Stimulated activated CD8-positive, alpha-beta memory T cell treated with anti-CD3 and anti-CD28 coated beads, Interleukin-15, amount 100 ng/mL, for 1 hour (primary cell): ENCODE data around the gene MAFF.

Experiments used
- DNase-seq: peaks from one replicate; pipeline ENCODE4 v3.0.0-alpha.2; 2020; ENCODE audit warnings: low read depth

The MAFF gene

GRCh38 chr22:38248280-38248679 is 46.5 kb downstream of the MAFF start:
- no peak for DNase-seq

DNA sequence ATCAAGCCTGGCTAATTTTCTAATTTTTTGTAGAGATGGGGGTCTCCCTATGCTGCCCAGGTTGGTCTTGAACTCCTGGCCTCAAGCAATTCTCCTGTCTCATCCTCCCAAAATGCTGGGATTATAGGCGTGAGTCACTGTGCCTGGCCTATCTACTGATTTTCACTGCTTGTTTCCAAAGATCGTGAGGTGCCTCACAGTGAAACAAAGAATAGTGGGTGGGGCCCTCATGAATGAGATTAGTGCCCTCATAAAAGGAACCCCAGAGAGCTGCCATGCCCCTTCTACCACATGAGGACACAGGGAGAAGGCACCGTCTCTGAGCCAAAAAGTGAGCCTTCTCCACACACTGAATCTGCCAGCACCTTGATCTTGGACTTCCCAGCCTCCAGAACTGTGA is 47.5 kb downstream of the MAFF start:
- no peak for DNase-seq

DNA sequence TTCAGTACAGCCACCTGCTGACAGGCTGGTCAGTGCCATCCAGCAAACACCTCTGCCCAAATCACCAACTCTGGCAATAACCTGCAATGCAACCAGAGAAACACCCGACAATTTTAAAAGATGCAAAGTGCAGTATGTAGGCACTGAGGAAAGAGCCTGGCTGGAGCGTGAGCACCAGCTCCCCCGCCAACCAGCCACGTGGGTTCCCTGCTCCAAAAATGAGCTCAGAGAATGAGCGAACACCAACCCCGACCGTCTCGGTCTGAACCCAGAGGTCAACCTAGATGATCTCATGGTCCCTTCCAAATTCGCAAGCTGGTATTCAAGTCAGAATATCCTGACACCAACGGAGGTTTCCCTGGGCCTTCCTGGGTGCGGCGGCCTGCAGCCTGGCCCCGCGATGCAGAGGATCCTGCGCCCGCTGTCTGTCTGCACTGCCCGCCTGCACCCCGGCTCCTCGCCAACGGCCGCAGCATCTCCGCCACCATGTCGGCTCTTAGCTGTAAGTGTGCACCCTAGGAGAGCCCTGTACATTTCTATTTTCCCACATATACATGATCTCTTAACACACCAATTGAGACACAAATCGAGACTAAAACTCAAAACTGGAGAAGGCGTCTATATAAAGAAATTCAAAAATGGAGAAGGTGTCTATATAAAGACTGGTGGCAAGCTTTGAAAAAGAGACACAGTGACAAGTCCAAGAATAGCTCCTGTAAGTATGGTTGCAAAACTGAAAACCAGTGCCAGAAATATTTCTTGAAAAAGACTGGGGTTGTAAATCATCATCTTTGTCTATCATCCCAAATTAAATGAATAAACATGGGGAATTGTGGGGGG is 48.2 kb downstream of the MAFF start:
- DNase-seq: no peak

- DNase-seq: no peak
Measured at GRCh38 chr22:38250643-38251340, 49.0 kb downstream of the MAFF start.

DNA sequence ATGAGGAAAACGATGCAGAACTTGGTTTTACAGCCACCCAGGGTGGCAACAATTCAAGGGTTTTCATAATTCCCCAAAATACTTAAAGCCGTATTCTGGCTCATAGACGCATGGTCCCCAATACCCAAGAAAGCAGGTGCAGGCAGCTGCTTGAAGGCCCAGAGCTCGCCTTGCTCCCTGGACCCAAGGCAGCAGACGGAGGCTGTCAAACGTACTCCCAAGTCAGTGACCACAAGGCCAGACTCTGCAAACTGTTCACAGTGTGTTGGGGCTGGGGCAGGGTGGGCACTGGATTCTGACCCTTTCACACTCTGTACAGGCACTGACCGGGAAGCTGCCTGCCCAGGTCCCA is 49.5 kb downstream of the MAFF start:
- DNase-seq: no peak

DNA sequence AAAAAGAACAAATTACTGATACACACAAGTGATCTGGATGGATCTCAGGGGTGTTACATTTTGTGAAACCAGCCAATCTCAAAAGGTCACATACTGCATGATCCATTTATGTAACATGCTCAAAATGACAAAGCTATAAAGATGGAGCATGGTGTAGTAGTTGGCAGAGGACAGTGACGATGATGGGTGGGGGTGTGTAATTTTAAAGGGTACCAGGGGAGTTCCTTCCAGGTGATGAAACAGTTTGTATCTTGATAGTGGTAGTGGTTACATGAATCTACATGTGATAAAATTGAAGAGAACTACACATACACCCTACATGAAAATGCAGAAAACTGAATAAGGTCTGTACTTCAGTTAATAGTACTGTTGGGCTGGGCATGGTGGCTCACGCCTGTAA is 53.9 kb downstream of the MAFF start:
- DNase-seq: no peak

DNA sequence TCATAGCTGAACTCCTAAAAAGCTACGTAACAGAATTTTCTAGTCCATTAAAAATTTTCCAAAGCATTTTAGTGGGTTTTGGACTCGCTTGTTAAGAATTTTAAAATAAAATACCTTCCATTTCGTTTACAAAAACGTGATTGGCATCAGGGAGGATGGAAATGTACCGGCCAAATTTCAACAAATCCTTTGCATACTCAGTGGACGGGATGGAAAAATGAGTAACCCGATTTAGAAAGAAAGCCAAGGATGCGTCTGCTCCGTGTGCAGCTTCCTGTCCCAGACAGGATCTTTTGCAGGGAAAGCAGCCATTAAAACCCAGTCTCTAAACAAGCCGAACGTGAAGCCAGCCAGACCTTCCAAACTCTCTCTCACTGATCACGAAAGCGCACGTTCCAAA is 55.4 kb downstream of the MAFF start:
- no peak for DNase-seq

DNA sequence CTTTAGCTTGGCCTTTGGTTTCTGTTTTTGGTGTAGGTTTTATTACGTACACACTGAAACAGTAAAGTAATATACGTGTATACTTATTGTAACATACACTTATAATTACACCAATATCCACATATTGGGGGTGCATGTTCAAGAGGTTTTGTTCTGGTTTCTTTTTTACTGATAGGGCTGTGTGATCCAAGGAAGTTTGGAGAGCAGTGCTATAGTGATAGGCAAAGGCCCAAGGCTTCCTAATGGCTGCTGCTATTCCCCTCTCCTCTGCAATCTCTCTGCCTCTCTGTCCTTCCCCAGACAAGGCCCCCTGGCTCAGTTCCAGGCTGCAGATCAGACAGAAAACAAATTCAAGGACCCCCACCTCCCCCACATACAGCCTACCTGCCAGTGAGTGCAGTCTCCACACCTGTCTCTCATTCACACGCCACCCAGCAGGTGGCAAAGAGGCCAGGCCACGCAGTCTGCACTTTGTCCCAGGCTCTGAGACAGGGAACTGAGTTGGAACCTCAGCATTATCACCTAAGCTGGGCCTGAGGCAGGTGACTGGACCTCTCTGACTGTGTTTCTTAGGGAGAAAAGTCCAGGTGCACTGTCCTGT is 56.0 kb downstream of the MAFF start:
- DNase-seq: no peak

GRCh38 chr22:38258895-38259294 is 57.1 kb downstream of the MAFF start:
- no peak for DNase-seq

DNA sequence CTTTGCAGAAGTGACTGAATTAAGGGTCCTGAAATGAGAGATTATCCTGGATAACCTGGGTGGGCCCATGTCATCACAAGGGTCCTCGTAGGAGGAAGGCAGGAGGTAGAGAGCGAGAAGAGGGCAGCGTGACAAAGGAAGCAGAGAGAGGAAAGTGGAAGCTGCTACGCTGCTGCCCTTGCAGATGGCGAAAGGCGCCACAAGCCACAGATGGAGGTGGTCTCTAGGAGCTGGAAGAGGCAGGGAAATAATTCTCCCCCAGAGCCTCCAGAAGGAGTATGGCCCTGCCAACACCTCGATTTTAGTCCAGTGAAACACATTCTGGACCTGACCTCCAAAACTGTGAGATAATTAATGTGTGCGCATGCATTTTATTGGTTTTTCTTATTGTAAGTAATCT is 57.6 kb downstream of the MAFF start:
- no peak for DNase-seq

- no peak for DNase-seq
Measured at GRCh38 chr22:38260761-38261681, 59.2 kb downstream of the MAFF start.

DNA sequence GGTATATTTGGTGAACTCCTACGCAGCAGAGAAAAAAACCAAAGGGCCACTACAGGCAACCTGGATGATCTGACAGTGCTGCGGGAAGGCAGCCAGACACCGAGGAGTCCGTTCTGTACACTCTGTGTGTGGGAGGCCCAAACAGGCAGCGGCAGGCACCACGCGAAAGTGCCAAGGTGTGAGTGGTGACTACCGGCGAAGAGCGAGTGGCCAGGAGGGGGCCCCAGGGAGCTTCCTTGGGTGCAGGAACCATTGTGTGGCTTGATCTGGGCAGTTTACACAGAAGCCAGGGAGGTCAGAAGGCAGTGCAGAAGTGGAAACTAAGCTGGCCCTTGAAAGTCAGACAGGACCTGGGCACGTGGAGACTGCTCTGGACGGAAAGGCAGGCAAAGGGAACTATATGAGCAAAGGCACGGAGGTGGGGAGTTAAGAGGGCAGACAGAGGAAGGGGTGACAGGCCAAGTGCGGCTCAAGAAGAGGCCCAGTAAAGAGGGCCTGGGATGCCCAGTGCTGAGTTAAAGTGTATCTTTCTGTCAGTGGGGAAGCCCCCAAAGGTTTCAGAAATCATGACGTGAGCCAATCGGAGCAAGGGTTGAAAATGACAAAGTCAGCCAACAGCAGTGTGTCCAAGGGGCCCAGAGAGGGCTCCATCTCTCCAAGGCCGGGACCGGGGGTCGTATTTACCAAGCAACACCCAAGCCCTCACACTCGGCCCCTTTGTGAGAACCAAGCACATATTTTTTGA is 60.4 kb downstream of the MAFF start:
- no peak for DNase-seq

GRCh38 chr22:38264322-38264843 is 62.6 kb downstream of the MAFF start:
- DNase-seq: no peak
